C4-2B (cell line): ENCODE data around the gene HGS.

Experiments
- CTCF ChIP-seq: fragments of 450-650 bp; conservative IDR thresholded peaks from 2 replicates; pipeline ENCODE4 v1.5.1; 2017; ENCODE audit warnings: mild to moderate bottlenecking
- ZFX ChIP-seq: fragments of 450-650 bp; IDR thresholded peaks from 2 replicates; pipeline ENCODE4 v1.6.1; 2017

GRCh38 chr17:81683584-81684441 lies at the start of gene HGS, which contains the start of gene ARL16:
- no peak for TF ChIP-seq CTCF
- peak; percentile 79; the same call in 1 of the 2 replicates for TF ChIP-seq ZFX
